GM23338 (cell line): ENCODE data around the gene ALOX15B. TPM values are rescaled to one million over a fixed set of nuclear protein-coding genes. Genes with fewer than 3 reads are reported as not detected.

Experiments used
- ATAC-seq: fragments of 200-7000 bp; cut with Tn5 transposase; 3 replicates; pipeline ENCODE4 v1.9.1; 2020
- DNase-seq: peaks from one replicate; pipeline ENCODE4 v3.0.0-alpha.2; 2015; ENCODE audit warnings: low spot score
- H2AFZ ChIP-seq: fragments of 200-600 bp; sonication (generic); 2 replicates; pipeline ENCODE4 v1.8.0; 2016; ENCODE audit warnings: antibody characterized with exemption, mild to moderate bottlenecking, moderate library complexity
- H3F3A ChIP-seq: fragments of 200-600 bp; sonication (generic); replicated peaks from 2 replicates; pipeline ENCODE4 v1.8.0; 2017; ENCODE audit warnings: antibody characterized with exemption, mixed run types, low read depth
- H3K27ac ChIP-seq: fragments of 200-600 bp; sonication (generic); 2 replicates; pipeline ENCODE4 v1.6.1; 2016; ENCODE audit warnings: low read depth
- H3K27me3 ChIP-seq: fragments of 200-600 bp; sonication (generic); 2 replicates; pipeline ENCODE4 v1.8.0; 2016; ENCODE audit warnings: mild to moderate bottlenecking, mixed run types, moderate library complexity; ENCODE audit not compliant: insufficient read depth
- H3K36me3 ChIP-seq: fragments of 200-600 bp; sonication (generic); 2 replicates; pipeline ENCODE4 v1.8.0; 2016; ENCODE audit warnings: mild to moderate bottlenecking; ENCODE audit not compliant: insufficient read depth
- H3K4me1 ChIP-seq: fragments of 200-600 bp; sonication (generic); 2 replicates; pipeline ENCODE4 v1.8.0; 2016; ENCODE audit warnings: mild to moderate bottlenecking, moderate library complexity; ENCODE audit not compliant: insufficient read depth
- H3K4me2 ChIP-seq: fragments of 200-600 bp; sonication (generic); 2 replicates; pipeline ENCODE4 v1.7.1; 2017; ENCODE audit warnings: mixed run types
- H3K4me3 ChIP-seq: fragments of 200-600 bp; sonication (generic); 2 replicates; pipeline ENCODE4 v1.6.1; 2016; ENCODE audit warnings: mixed run types
- H3K79me2 ChIP-seq: fragments of 200-600 bp; sonication (generic); replicated peaks from 2 replicates; pipeline ENCODE4 v1.8.0; 2017; ENCODE audit warnings: mild to moderate bottlenecking; ENCODE audit not compliant: insufficient read depth
- H3K9me2 ChIP-seq: fragments of 200-600 bp; sonication (generic); 2 replicates; pipeline ENCODE4 v1.8.0; 2017; ENCODE audit not compliant: insufficient read depth
- H4K20me1 ChIP-seq: fragments of 200-600 bp; sonication (generic); replicated peaks from 2 replicates; pipeline ENCODE4 v1.8.0; 2017; ENCODE audit warnings: mild to moderate bottlenecking; ENCODE audit not compliant: insufficient read depth
- H3K27ac Mint-ChIP-seq: 2 replicates; pipeline ENCODE4 v1.8.0; 2020; ENCODE audit warnings: inconsistent platforms, mild to moderate bottlenecking, moderate library complexity, mixed read lengths
- H3K27me3 Mint-ChIP-seq: 3 replicates; pipeline ENCODE4 v1.8.0; 2022; ENCODE audit warnings: low read depth, mild to moderate bottlenecking, moderate library complexity, mixed read lengths, inconsistent platforms; ENCODE audit not compliant: insufficient read depth, poor library complexity
- H3K36me3 Mint-ChIP-seq: 3 replicates; pipeline ENCODE4 v1.8.0; 2021; ENCODE audit warnings: low read depth, mild to moderate bottlenecking, inconsistent platforms, moderate library complexity, mixed read lengths
- H3K4me1 Mint-ChIP-seq: 3 replicates; pipeline ENCODE4 v1.8.0; 2020; ENCODE audit warnings: mild to moderate bottlenecking, inconsistent platforms, mixed read lengths
- H3K4me3 Mint-ChIP-seq: 3 replicates; pipeline ENCODE4 v1.8.0; 2021; ENCODE audit warnings: moderate library complexity, mild to moderate bottlenecking, inconsistent platforms, mixed read lengths
- H3K9me3 Mint-ChIP-seq: 3 replicates; pipeline ENCODE4 v1.8.0; 2020; ENCODE audit warnings: moderate library complexity, mild to moderate bottlenecking, inconsistent platforms, mixed read lengths
- CREB1 ChIP-seq: fragments of 250-450 bp; sonication (Bioruptor Pico); IDR thresholded peaks from 2 replicates; pipeline ENCODE4 v1.5.0; 2020; ENCODE audit warnings: low read depth, mild to moderate bottlenecking, moderate library complexity
- EZH2 ChIP-seq: fragments of 200-600 bp; sonication (generic); IDR thresholded peaks from one replicate; pipeline ENCODE4 v1.8.0; 2017; ENCODE audit warnings: antibody characterized with exemption, mild to moderate bottlenecking, low read depth; ENCODE audit not compliant: unreplicated experiment
- EZH2phosphoT487 ChIP-seq: fragments of 200-600 bp; sonication (generic); IDR thresholded peaks from one replicate; pipeline ENCODE4 v1.8.1; 2018; ENCODE audit warnings: antibody characterized with exemption; ENCODE audit not compliant: unreplicated experiment
- JUNB ChIP-seq: IDR thresholded peaks from one replicate; pipeline ENCODE4 v1.6.1; 2016; ENCODE audit warnings: antibody characterized with exemption; ENCODE audit not compliant: unreplicated experiment
- NANOG ChIP-seq: IDR thresholded peaks from 2 replicates; pipeline ENCODE4 v1.6.1; 2016; ENCODE audit warnings: antibody characterized with exemption, borderline replicate concordance
- POLR2AphosphoS5 ChIP-seq: IDR thresholded peaks from 2 replicates; pipeline ENCODE4 v1.6.1; 2016; ENCODE audit warnings: antibody characterized with exemption, low read depth
- ZNF114 ChIP-seq: fragments of 250-450 bp; sonication (Bioruptor Pico); IDR thresholded peaks from 2 replicates; pipeline ENCODE4 v1.5.0; 2020; ENCODE audit warnings: mild to moderate bottlenecking, moderate library complexity
- ZNF331 ChIP-seq: fragments of 250-450 bp; sonication (Bioruptor Pico); IDR thresholded peaks from 2 replicates; pipeline ENCODE4 v1.5.0; 2020; ENCODE audit warnings: low read depth, mild to moderate bottlenecking, moderate library complexity
- polyA plus RNA-seq: library from polyadenylated mRNA; unstranded; fragments of >200 nt; fragmentation: Nextera tagmentation; extraction: Ambion mirVana; gene quantifications from 2 replicates; pipeline ENCODE4 v1.2.1, GENCODE V29; 2016
- total RNA-seq: library from RNA; depleted of rRNA; stranded (reverse); fragments of >200 nt; shearing (Covaris generic); gene quantifications from 2 replicates; pipeline ENCODE4 v1.2.3, GENCODE V29; 2014
- TF ChIP-seq, protein P1 (sequence below): fragments of 250-450 bp; sonication (Bioruptor Pico); IDR thresholded peaks from 2 replicates; pipeline ENCODE4 v1.5.0; 2020; ENCODE audit warnings: mild to moderate bottlenecking, moderate library complexity
- TF ChIP-seq, protein P2 (sequence below): IDR thresholded peaks from 2 replicates; pipeline ENCODE4 v1.6.1; 2016; ENCODE audit warnings: antibody characterized with exemption
- TF ChIP-seq, protein P3 (sequence below), 2 experiments: fragments of 200-600 bp in 1 of 2; sonication (generic) in 1 of 2; conservative IDR thresholded peaks; 2 replicates each; pipeline versions ENCODE4 v1.5.1 to v1.6.1; 2016 to 2017; ENCODE audit warnings: antibody characterized with exemption in 2 of 2, low read depth in 2 of 2, mild to moderate bottlenecking in 2 of 2, moderate library complexity in 1 of 2

The ALOX15B gene
- total and polyA plus RNA-seq, 2 experiments from 2014 or later, result 0.42 to 0.45 TPM

DNA sequence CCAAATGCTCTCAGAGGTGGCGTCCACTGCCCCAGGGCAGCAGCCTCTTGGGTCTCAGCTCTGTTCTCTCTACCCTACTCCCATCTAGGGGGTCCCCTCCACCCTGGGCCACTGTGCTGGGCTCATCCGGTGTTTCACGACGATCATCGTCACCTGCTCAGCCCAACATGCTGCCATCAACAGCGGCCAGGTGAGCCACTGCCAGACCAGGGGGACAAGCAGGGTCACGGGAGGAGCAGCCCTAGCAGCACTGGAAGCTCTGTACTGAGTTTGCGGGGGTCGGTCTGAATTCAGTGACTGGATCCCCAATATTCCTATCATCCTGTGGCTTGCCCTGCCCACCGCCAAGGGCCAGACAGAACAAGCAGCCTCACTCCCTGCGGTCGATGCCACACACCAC is 32.6 kb downstream of the ALOX15B start:
- no peaks in the 10 kb centered on the region for H3K36me3 ChIP-seq
- no peaks in the 10 kb centered on the region for H3F3A ChIP-seq
- TF ChIP-seq EZH2phosphoT487 (no peak), POLR2AphosphoS5 (no peak)
- H3K4me2 ChIP-seq, result no peak overlapping the region
- ATAC-seq (no peak), DNase-seq (no peak)
- H3K79me2 ChIP-seq, result no peaks in the 10 kb centered on the region
- Mint-ChIP-seq H3K4me3 (no peak overlapping the region), H3K9me3 (no peaks in the 10 kb centered on the region), H3K27ac (no peak overlapping the region), H3K4me1 (peaks cover 18% of the 10 kb centered on the region), H3K27me3 (peaks cover 87% of the 10 kb centered on the region), H3K36me3 (no peaks in the 10 kb centered on the region; the same call in 2 of the 3 replicates)
- H3K27me3 ChIP-seq, result peaks cover 99% of the 10 kb centered on the region
- H3K4me3 ChIP-seq, result no peak overlapping the region
- H3K27ac ChIP-seq, result no peak overlapping the region
- H4K20me1 ChIP-seq, result no peaks in the 10 kb centered on the region
- H2AFZ ChIP-seq, result no peak overlapping the region
- H3K4me1 ChIP-seq, result peaks cover 8% of the 10 kb centered on the region; the same call in 1 of the 2 replicates
- H3K9me2 ChIP-seq, result no peaks in the 10 kb centered on the region

DNA sequence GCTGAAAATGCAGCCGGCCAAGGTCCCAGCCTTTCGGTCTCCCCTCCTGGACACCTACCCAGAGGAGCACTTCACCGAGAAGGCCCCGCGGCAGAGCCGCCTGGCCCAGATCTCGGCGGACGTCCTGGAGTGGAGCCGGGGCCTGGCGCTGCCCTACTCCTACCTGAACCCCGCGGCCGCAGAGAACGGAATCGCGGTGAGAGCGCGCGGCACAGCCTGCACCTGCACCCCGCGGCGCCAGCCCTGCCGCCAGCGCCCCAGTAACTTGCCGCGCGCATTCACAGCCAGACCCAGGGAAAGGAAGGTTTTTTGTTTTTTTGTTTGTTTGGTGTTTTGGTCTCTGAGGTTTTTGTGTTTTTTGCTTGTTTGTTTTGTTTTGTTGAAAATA is 33.5 kb downstream of the ALOX15B start:
- Histone ChIP-seq H3K27me3 (peaks cover 100% of the 10 kb centered on the region), H3K4me2 (peak overlapping the region; percentile 96)
- H3K27ac Mint-ChIP-seq, result no peak overlapping the region

More for the DNA sequence above, 33.5 kb downstream of the ALOX15B start:
- H3F3A ChIP-seq, result no peaks in the 10 kb centered on the region
- H3K9me2 ChIP-seq, result no peaks in the 10 kb centered on the region
- no peaks in the 10 kb centered on the region; the same call in 2 of the 3 replicates for H3K36me3 Mint-ChIP-seq
- no peaks in the 10 kb centered on the region; the same call in 2 of the 3 replicates for H3K9me3 Mint-ChIP-seq
- H3K27me3 Mint-ChIP-seq, result peaks cover 92% of the 10 kb centered on the region
- peak overlapping the region; percentile 68 for H3K4me3 ChIP-seq
- H3K4me1 Mint-ChIP-seq, result peaks cover 18% of the 10 kb centered on the region
- TF ChIP-seq, protein P1, sequence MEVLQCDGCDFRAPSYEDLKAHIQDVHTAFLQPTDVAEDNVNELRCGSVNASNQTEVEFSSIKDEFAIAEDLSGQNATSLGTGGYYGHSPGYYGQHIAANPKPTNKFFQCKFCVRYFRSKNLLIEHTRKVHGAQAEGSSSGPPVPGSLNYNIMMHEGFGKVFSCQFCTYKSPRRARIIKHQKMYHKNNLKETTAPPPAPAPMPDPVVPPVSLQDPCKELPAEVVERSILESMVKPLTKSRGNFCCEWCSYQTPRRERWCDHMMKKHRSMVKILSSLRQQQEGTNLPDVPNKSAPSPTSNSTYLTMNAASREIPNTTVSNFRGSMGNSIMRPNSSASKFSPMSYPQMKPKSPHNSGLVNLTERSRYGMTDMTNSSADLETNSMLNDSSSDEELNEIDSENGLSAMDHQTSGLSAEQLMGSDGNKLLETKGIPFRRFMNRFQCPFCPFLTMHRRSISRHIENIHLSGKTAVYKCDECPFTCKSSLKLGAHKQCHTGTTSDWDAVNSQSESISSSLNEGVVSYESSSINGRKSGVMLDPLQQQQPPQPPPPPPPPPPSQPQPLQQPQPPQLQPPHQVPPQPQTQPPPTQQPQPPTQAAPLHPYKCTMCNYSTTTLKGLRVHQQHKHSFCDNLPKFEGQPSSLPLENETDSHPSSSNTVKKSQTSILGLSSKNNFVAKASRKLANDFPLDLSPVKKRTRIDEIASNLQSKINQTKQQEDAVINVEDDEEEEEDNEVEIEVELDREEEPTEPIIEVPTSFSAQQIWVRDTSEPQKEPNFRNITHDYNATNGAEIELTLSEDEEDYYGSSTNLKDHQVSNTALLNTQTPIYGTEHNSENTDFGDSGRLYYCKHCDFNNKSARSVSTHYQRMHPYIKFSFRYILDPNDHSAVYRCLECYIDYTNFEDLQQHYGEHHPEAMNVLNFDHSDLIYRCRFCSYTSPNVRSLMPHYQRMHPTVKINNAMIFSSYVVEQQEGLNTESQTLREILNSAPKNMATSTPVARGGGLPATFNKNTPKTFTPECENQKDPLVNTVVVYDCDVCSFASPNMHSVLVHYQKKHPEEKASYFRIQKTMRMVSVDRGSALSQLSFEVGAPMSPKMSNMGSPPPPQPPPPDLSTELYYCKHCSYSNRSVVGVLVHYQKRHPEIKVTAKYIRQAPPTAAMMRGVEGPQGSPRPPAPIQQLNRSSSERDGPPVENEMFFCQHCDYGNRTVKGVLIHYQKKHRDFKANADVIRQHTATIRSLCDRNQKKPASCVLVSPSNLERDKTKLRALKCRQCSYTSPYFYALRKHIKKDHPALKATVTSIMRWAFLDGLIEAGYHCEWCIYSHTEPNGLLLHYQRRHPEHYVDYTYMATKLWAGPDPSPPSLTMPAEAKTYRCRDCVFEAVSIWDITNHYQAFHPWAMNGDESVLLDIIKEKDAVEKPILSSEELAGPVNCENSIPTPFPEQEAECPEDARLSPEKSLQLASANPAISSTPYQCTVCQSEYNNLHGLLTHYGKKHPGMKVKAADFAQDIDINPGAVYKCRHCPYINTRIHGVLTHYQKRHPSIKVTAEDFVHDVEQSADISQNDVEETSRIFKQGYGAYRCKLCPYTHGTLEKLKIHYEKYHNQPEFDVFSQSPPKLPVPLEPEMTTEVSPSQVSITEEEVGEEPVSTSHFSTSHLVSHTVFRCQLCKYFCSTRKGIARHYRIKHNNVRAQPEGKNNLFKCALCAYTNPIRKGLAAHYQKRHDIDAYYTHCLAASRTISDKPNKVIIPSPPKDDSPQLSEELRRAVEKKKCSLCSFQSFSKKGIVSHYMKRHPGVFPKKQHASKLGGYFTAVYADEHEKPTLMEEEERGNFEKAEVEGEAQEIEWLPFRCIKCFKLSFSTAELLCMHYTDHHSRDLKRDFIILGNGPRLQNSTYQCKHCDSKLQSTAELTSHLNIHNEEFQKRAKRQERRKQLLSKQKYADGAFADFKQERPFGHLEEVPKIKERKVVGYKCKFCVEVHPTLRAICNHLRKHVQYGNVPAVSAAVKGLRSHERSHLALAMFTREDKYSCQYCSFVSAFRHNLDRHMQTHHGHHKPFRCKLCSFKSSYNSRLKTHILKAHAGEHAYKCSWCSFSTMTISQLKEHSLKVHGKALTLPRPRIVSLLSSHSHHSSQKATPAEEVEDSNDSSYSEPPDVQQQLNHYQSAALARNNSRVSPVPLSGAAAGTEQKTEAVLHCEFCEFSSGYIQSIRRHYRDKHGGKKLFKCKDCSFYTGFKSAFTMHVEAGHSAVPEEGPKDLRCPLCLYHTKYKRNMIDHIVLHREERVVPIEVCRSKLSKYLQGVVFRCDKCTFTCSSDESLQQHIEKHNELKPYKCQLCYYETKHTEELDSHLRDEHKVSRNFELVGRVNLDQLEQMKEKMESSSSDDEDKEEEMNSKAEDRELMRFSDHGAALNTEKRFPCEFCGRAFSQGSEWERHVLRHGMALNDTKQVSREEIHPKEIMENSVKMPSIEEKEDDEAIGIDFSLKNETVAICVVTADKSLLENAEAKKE (CRISPR knock-in tag), result no peak
- TF ChIP-seq ZNF114 (CRISPR knock-in tag) (no peak), EZH2 (peak; percentile 91), JUNB (no peak), ZNF331 (no peak), NANOG (no peak), CREB1 (CRISPR knock-in tag) (no peak)
- TF ChIP-seq, protein P2, sequence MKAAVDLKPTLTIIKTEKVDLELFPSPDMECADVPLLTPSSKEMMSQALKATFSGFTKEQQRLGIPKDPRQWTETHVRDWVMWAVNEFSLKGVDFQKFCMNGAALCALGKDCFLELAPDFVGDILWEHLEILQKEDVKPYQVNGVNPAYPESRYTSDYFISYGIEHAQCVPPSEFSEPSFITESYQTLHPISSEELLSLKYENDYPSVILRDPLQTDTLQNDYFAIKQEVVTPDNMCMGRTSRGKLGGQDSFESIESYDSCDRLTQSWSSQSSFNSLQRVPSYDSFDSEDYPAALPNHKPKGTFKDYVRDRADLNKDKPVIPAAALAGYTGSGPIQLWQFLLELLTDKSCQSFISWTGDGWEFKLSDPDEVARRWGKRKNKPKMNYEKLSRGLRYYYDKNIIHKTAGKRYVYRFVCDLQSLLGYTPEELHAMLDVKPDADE, result no peak
- TF ChIP-seq, protein P3, sequence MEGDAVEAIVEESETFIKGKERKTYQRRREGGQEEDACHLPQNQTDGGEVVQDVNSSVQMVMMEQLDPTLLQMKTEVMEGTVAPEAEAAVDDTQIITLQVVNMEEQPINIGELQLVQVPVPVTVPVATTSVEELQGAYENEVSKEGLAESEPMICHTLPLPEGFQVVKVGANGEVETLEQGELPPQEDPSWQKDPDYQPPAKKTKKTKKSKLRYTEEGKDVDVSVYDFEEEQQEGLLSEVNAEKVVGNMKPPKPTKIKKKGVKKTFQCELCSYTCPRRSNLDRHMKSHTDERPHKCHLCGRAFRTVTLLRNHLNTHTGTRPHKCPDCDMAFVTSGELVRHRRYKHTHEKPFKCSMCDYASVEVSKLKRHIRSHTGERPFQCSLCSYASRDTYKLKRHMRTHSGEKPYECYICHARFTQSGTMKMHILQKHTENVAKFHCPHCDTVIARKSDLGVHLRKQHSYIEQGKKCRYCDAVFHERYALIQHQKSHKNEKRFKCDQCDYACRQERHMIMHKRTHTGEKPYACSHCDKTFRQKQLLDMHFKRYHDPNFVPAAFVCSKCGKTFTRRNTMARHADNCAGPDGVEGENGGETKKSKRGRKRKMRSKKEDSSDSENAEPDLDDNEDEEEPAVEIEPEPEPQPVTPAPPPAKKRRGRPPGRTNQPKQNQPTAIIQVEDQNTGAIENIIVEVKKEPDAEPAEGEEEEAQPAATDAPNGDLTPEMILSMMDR (conservative IDR thresholded peaks at IDR 0.05; ENCODE audit: low read depth in 2 of 2), result no peak
- no peaks in the 10 kb centered on the region for H4K20me1 ChIP-seq
- DNase-seq (peak; percentile 62), ATAC-seq (peak; percentile 61)
- H3K36me3 ChIP-seq, result no peaks in the 10 kb centered on the region
- H3K4me1 ChIP-seq, result peaks cover 8% of the 10 kb centered on the region; the same call in 1 of the 2 replicates
- no peak overlapping the region for H3K27ac ChIP-seq
- H3K79me2 ChIP-seq, result no peaks in the 10 kb centered on the region
- peak overlapping the region; percentile 74 for H3K4me3 Mint-ChIP-seq
- peak overlapping the region; percentile 99 for H2AFZ ChIP-seq
